ENCODE measurements around the gene GALNTL6.
"Not testable (repeated sequence)": the region's sequence is repeated elsewhere in the genome, so short reads cannot be mapped to it uniquely, and the experiment has no call there.

The GALNTL6 gene

GRCh38 chr4:172957216-172957615 is 1144.0 kb downstream of the GALNTL6 start:
- no peak for TF ChIP-seq SUZ12 (IDR thresholded peaks at IDR 0.05)
- ChIA-PET POLR2A (no interaction called here), CTCF (interaction anchor here (1.0 kb wide), 1 partner anchor 344 kb away, joined by 3 read pairs; no protein-coding TSS in a partner anchor)
- DNase-seq (ENCODE audit: extremely low spot score): no peak

- TF ChIP-seq ELF4 (IDR thresholded peaks at IDR 0.05) (no peak), PKNOX1 (IDR thresholded peaks at IDR 0.05) (peak; percentile 75), SP1 (IDR thresholded peaks at IDR 0.05) (no peak), CTBP1 (IDR thresholded peaks at IDR 0.05; ENCODE audit: borderline replicate concordance) (peak; percentile 83)
- CTCF ChIA-PET: interaction anchor here (0.8 to 1.2 kb wide), 3 partner anchors 9 to 450 kb away, joined by 3 read pairs; no protein-coding TSS in a partner anchor
- DNase-seq (ENCODE audit: extremely low spot score): peak; percentile 46
- POLR2A ChIA-PET: interaction anchor here (0.9 to 1.2 kb wide), 3 partner anchors 15 to 34 kb away, joined by 3 read pairs; no protein-coding TSS in a partner anchor
Observed at GRCh38 chr4:172962564-172963353, 1149.6 kb downstream of the GALNTL6 start.

- DNase-seq (ENCODE audit: extremely low spot score): no peak
- TF ChIP-seq LEF1 (IDR thresholded peaks at IDR 0.05; ENCODE audit: borderline replicate concordance): no peak
- TF ChIP-seq ELF4 (IDR thresholded peaks at IDR 0.05): no peak
- TF ChIP-seq NFRKB (IDR thresholded peaks at IDR 0.05): no peak
- no peak for TF ChIP-seq FOXM1 (IDR thresholded peaks at IDR 0.05; ENCODE audit: borderline replicate concordance)
- no peak for TF ChIP-seq FOXA1 (IDR thresholded peaks at IDR 0.05)
- no peak for TF ChIP-seq BHLHE40 (IDR thresholded peaks at IDR 0.05; ENCODE audit: borderline replicate concordance)
- no peak for TF ChIP-seq ZNF384 (IDR thresholded peaks at IDR 0.05)
- no peak for TF ChIP-seq HDGF (IDR thresholded peaks at IDR 0.05; ENCODE audit: borderline replicate concordance)
- ChIA-PET CTCF (interaction anchor here (0.6 to 1.2 kb wide), 2 partner anchors 57 to 449 kb away, joined by 3 read pairs; no protein-coding TSS in a partner anchor), POLR2A (interaction anchor here (0.8 kb wide), 1 partner anchor 371 kb away, joined by 3 read pairs; the partner anchor contains the start of gene HMGB2)
Observed at GRCh38 chr4:172963498-172964294, 1150.5 kb downstream of the GALNTL6 start.

GRCh38 chr4:172970189-172970588 is 1157.0 kb downstream of the GALNTL6 start:
- POLR2A ChIA-PET; CTCF ChIA-PET; DNase-seq (ENCODE audit: extremely low spot score): not testable (repeated sequence)

- ChIA-PET POLR2A (no interaction called here), CTCF (interaction anchor here (0.6 to 0.8 kb wide), 2 partner anchors 22 to 1057 kb away, joined by 3 read pairs; no protein-coding TSS in a partner anchor)
- TF ChIP-seq SUZ12 (IDR thresholded peaks at IDR 0.05) (no peak), LEF1 (IDR thresholded peaks at IDR 0.05; ENCODE audit: borderline replicate concordance) (no peak)
- no peak for DNase-seq (ENCODE audit: extremely low spot score)
Observed at GRCh38 chr4:172974586-172974985, 1161.4 kb downstream of the GALNTL6 start.

GRCh38 chr4:172975651-172976229 is 1162.5 kb downstream of the GALNTL6 start:
- POLR2A ChIA-PET: no interaction called here
- DNase-seq (ENCODE audit: extremely low spot score): no peak
- TF ChIP-seq LEF1 (IDR thresholded peaks at IDR 0.05; ENCODE audit: borderline replicate concordance) (no peak), HDGF (IDR thresholded peaks at IDR 0.05; ENCODE audit: borderline replicate concordance) (no peak)
- CTCF ChIA-PET: no interaction called here

- POLR2A ChIA-PET: interaction anchor here (1.2 kb wide), 1 partner anchor 15 kb away, joined by 3 read pairs; no protein-coding TSS in a partner anchor
- CTCF ChIA-PET; DNase-seq (ENCODE audit: extremely low spot score): not testable (repeated sequence)
Observed at GRCh38 chr4:172977491-172978041, 1164.4 kb downstream of the GALNTL6 start.

GRCh38 chr4:172978848-172979247 is 1165.6 kb downstream of the GALNTL6 start:
- ChIA-PET POLR2A (interaction anchor here (1.2 kb wide), 1 partner anchor 16 kb away, joined by 3 read pairs; no protein-coding TSS in a partner anchor), CTCF (interaction anchor here (0.8 kb wide), 1 partner anchor 12 kb away, joined by 3 read pairs; no protein-coding TSS in a partner anchor)
- TF ChIP-seq SUZ12 (IDR thresholded peaks at IDR 0.05) (no peak), FOXM1 (IDR thresholded peaks at IDR 0.05; ENCODE audit: borderline replicate concordance) (no peak), PKNOX1 (IDR thresholded peaks at IDR 0.05) (no peak), BHLHE40 (IDR thresholded peaks at IDR 0.05; ENCODE audit: borderline replicate concordance) (no peak), L3MBTL2 (conservative IDR thresholded peaks at IDR 0.05) (no peak), ARNT (IDR thresholded peaks at IDR 0.05) (no peak), FOXA1 (IDR thresholded peaks at IDR 0.05) (no peak), FOXK2 (IDR thresholded peaks at IDR 0.05) (no peak), SP1 (IDR thresholded peaks at IDR 0.05) (no peak), TARDBP (IDR thresholded peaks at IDR 0.05) (no peak), LEF1 (IDR thresholded peaks at IDR 0.05; ENCODE audit: borderline replicate concordance) (no peak), ELF4 (IDR thresholded peaks at IDR 0.05) (no peak)
- no peak for DNase-seq (ENCODE audit: extremely low spot score)
